HG02642 (cell line): ENCODE data around the gene DNAJC5.
"Not testable (repeated sequence)": the region's sequence is repeated elsewhere in the genome, so short reads cannot be mapped to it uniquely, and the experiment has no call there.

Experiments used
- ATAC-seq: cut with Tn5 transposase; IDR thresholded peaks from one replicate; pipeline ENCODE4 v1.9.1; 2021; ENCODE audit warnings: mild to moderate bottlenecking; ENCODE audit not compliant: unreplicated experiment, poor library complexity

Gene DNAJC5

DNA sequence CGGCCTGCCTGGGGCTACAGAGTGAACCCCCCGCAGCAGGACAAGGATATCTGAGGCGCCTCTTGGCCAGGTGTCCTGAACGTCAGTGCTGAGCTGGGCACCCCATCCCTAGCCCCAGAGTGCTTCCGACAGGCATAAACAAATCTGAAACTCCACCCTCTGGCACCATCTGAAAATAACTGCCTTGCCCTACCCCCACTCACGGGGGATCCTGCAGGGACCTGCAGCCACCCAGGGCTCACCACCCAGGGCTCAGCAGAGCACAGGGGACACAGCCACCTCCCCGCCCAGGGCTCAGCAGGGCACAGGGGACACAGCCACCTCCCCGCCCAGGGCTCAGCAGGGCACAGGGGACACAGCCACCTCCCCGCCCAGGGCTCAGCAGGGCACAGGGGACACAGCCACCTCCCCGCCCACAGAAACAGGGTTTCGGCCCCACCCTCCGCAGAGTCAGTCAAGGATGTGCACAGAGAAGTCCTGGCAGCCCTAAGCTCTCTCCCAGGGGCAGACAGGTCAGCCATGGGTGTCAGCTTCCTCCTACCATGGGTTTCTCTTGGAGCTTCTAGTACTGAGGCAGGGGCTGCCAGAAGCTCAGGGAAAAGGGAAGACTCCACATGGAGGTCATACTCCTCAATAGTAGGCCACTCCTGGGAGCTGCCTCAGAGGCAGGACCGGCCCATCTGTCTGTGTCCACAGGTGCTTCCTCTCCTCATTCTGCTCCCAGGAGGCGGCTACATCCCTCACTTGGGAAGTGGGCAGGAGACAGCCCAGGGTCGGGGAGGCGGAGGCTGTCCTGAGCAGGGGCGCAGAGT, 56.7 kb downstream of the DNAJC5 start:
- ATAC-seq = no peak

GRCh38 chr20:63952210-63952535, 57.2 kb downstream of the DNAJC5 start:
- ATAC-seq = no peak

DNA sequence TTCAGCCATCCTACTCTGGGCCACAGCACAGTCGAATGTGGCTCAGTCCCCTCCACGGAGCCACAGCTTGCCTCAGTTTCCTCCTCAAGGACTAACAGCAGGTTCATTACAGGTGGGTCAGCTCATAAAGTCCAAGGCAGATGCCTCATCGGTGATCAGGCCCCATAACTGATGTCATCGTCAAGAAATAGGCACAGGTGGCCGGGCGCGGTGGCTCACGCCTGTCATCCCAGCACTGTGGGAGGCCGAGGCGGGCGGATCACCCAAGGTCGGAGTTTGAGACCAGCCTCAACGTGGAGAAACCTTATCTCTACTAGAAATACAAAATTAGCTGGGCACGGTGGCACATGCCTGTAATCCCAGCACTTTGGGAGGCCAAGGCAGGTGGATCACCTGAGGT, 57.8 kb downstream of the DNAJC5 start:
- no peak for ATAC-seq

GRCh38 chr20:63953764-63954429, 59.0 kb downstream of the DNAJC5 start:
- no peak for ATAC-seq

- ATAC-seq = peak; percentile 16
Measured at GRCh38 chr20:63955281-63955826, 60.4 kb downstream of the DNAJC5 start.

DNA sequence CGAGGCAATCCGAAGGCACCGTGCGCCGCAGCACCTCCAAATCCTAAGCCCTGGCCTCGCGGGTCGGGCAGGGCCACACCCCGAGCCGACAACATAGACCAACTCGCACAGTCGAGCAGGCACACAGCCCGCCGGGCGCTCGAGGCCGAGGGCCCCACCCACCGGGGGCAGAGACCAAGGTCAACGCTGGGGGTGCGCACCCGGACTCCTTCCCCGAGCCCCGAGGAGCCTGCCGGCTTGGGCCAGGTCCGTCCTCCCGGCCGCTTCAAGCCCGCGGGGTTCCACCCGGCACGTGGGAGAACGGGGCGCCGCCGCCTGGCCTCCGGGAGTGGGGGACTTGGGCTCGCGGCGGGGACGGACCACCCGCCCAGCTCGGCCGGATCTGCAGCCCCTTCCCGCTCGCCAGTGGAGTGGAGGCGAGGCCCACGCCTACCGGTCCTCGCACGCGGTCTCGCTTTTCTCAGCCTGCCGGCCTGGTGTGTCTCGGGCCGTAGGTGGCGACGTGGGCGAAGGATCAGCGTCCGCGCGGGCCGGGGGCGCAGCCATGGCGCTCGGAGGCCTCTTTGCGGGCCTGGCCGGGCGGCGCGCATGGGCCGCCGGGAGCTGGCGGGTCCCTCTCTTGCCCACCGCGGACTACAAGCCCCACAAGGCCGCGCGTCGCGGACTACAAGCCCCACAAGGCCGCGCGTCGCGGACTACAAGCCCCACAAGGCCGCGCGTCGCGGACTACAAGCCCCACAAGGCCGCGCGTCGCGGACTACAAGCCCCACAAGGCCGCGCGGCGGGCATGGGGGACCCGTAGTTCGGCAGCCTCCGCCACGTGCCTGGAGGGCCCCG, 61.1 kb downstream of the DNAJC5 start, which contains the start of gene UCKL1:
Gene UCKL1, minus strand, starts transcription at position 590 of the 837 bp plus-strand sequence. Its CDS starts 44 bp downstream, at position 546.
- ATAC-seq = peak; percentile 79

DNA sequence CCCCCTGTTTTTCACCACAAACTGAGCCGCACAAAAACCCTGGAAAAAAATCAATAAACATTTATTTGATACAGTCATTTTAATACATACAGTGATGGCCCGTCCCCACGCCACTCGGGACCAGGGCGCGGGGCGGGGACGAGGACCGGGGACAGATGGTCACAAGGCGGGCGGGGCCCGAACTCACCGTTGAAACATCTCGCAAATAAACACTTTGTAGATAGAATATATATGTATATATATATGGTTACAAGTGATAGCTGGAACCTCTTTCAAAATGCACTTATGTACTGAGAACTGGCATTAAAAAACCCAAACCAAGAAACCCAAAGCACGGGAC, 61.7 kb downstream of the DNAJC5 start:
- no peak for ATAC-seq

GRCh38 chr20:63957004-63957689, 62.2 kb downstream of the DNAJC5 start:
- ATAC-seq = no peak

DNA sequence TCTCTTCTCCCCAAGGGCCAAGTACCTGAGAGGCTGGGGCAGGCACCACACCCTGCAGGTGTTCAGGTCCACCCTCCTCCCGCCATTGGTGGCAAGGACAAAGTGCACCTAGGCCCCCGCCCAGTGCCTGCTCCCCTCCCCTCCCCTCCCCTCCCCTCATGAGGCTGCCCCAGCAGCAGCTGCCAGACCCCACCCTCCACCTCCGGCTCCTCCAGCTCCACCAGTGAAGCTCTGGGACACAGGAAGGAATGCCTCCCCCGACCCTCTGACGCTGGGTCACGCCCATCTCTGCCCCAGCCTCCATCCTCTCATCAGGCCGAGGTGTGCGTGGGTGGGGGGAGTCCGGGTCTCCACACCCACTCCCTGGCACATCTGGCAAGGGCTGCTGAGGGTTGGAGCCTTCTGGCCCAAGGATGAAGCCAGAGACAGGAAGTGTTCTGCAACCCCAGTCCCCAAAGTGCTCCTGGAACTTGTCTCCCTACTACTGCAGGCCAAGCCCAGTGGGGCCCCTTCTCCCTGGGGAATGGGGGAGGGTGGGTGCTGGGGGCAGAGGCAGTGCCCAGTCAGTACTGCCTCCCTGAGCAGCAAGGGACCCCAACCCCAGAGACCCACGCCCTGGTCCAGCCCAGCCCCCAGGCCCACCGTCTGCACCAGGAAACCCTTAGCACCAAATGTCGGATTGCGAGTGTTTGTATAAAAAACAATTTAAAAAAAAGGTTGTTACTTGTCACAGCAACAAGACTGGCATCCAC, 62.9 kb downstream of the DNAJC5 start:
- ATAC-seq = no peak

- ATAC-seq = no peak
Measured at GRCh38 chr20:63958471-63958870, 63.5 kb downstream of the DNAJC5 start.

DNA sequence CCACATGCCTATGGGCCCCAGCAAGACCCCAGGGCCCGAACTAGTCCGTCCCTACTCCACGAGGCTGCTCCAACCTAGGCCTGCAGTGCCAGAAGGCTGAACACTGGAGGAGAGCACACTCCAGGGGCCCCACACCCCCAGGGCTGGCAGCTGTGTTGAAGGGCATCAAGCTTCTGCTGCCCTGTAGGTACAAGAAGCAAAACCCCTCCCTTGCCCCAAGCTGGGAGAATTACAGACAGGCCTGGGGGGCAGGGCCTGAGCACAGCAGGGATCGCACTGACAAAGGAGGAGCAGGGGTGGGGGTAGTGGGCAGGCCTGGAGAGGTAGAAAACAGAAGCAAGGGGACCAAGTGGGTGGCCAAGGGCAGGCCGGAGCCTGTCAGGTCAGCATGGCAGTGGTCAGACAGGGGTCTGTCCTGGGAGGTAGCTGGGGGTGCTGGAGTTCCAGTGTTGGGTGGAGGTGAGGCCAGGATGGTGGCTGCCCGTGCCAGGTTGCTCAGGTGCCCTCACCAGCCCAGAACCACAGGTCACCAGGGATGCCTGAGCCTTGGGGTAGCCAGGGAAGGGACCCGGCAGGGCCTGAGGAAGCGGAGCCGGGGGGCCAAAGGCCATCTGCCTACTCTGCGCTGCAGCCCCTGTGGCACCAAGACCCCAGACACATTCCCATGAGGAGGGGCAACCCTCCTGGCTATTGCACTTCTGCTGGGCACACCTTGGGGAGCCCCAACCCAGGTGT, 64.2 kb downstream of the DNAJC5 start:
- no peak for ATAC-seq

- no peak for ATAC-seq
Measured at GRCh38 chr20:63959699-63960075, 64.8 kb downstream of the DNAJC5 start.

GRCh38 chr20:63960654-63961621, 66.0 kb downstream of the DNAJC5 start:
- not testable (repeated sequence) for ATAC-seq

GRCh38 chr20:63961664-63962425, 66.9 kb downstream of the DNAJC5 start:
- ATAC-seq = no peak

DNA sequence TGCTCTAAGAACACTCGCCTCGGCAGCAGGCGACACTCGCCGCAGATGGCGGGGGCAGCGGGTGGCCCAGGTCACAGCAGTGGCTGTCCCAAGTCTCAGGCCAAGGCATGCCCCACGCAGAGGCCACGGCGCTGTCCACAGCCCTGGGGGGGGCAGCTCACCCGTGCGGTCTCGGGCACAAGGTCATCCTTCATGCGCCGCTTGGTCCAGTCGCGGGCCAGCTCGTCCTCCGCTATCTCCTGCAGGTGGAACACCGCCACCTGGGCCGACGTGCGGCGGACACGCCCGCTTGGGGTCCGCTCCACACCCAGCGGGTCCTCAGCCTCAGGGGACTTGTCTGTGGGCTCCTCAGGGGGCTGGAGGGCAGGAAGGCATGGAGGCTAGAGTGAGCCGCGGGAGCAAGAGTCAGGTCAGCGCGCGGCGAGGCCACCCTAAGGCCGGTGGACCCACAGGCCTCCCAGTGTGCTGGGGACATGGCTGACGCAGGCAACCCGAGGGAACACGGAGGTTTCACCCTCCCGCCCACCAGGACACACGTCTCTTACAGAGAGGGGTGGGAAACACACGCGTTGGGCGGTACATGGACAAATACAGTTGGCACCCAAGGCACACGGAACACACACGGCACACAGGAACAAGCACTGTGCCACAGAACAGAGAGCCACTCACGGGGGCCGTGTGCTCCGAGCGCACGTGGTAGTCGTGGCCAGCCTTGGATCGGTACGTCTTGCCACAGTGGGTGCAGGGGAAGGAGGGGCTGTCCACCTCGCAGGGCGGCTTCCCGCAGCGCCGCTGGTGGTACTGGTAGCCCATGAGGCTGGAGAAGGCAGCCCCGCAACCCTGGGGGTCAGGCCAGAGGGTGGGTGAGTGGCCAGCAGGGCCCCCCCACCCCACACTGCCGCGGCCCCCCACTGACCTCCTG, 67.8 kb downstream of the DNAJC5 start:
- no peak for ATAC-seq

- no peak for ATAC-seq
Measured at GRCh38 chr20:63963348-63963741, 68.4 kb downstream of the DNAJC5 start.
